HG03520 (cell line): ENCODE measurements around the gene DMAC1.

Source experiments
- ATAC-seq: cut with Tn5 transposase; IDR thresholded peaks from one replicate; pipeline ENCODE4 v1.9.1; 2021; ENCODE audit warnings: mild to moderate bottlenecking, moderate library complexity; ENCODE audit not compliant: unreplicated experiment

Gene DMAC1

GRCh38 chr9:7784472-7784871 lies 15.1 kb downstream of the DMAC1 start:
- no peak for ATAC-seq

GRCh38 chr9:7783635-7784063 lies 15.9 kb downstream of the DMAC1 start:
- ATAC-seq = no peak

- no peak for ATAC-seq
These were observed 17.0 kb downstream of the DMAC1 start for GRCh38 chr9:7782400-7783120.

- no peak for ATAC-seq
These were observed 19.2 kb downstream of the DMAC1 start for GRCh38 chr9:7780261-7780988.

DNA sequence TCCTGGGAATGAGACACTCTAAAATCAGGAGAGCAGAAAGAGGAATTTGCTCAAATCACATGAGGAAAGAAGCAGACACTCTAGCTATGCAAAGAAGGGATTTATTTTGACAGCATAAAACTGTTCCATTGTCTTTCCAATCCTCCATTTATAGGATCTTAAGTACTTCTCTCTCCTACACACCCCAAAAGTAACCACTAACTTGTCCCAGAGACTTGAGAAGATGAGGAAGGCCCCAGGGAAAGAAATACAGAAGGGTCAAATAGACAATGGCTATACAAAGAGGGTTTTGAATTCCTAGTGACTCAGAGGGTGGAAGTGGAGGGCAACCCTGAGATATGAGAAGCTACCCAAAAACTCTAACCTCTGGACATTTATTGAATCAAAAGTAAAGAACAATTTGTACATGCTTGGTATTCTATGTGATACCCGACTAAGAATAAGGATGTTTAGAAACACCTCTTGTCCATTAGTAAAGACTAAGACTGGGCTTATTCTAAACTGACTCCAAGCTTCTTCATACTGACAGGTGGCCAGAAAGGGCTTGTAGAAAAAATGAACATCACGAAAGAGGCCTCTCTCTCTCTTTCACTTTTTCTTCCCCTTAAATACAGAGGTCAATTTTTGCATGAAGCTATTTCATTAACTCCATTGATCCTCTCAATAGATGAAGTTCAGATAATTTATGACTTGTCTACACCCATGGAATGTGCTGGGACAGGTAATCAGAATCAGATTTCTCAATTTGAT lies 20.6 kb downstream of the DMAC1 start:
- no peak for ATAC-seq

DNA sequence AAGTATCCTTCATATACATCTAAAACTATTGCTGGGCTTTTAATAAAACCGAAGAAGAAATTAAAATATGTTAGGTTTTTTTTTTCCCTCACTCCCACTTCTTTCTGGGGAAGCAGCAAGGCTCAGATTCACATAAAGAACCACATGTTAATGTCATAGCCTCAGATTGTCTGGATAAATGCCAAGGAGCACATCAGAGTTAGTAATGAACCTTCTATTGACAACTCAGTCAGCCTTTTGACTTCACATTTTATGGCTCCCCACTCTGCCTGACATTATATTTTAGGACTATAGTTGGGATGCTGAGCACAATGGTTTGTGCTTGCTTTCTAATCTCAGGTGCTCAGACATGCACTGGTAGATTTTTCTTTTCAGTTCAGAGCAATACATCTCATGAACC lies 21.8 kb downstream of the DMAC1 start:
- ATAC-seq = no peak

DNA sequence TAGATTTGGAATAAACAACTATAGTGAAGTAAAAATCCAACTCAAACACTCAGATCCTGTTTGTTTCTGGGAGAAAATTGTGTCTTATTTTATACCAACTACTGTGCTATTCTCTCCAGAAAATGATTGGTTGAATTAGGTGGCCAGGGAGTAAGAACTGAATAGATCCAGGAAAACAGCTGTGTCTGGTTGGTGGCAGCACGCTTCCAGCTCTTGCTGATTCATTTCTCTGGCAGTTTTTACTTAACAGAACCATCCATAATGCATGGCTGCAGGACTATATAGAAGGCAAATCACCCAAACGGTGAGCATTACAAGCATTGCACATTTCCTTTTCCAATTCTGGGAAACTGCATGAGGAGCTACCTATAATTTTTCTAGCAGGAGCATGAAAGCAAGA lies 29.5 kb downstream of the DMAC1 start:
- ATAC-seq = no peak

GRCh38 chr9:7762600-7762999 lies 37.0 kb downstream of the DMAC1 start:
- no peak for ATAC-seq

DNA sequence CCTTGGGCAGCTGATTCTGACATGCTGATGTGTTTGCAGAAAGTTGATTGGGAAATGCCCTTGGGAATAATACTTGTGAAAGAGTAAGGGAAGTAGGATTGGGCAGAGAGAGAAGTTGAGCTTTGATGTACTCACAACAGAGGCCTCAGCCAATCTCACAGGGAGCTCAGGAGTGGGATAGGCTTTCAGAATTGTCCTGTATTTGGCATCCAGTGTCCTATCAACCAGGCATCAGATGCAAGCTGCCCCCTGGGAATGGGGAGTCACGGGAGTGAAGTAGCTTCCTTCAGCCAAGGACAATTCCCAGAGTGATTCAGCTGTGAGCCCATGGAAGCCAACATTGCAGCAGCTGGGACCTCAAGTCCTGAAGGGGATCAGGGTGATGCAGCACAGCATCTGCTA lies 39.6 kb downstream of the DMAC1 start:
- ATAC-seq = no peak

DNA sequence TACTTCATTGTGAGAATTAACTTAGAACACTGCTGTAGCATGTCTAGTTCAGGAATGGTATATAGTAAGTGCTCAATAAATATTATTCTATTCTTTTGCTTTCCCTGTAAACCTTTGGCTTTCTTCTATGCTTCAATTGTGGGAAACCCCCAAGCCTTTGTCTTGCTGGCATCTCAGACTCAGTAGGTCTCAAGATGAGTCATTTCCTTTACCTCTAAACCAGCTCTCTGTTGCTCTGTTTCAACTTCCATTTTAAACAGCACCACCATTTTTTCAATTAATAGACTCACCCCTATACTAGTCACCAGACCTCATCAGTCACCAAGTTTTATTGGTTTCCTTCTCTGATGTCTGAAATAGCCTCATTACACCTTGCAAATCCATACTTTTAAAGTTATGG lies 43.5 kb downstream of the DMAC1 start:
- peak; percentile 99 for ATAC-seq

DNA sequence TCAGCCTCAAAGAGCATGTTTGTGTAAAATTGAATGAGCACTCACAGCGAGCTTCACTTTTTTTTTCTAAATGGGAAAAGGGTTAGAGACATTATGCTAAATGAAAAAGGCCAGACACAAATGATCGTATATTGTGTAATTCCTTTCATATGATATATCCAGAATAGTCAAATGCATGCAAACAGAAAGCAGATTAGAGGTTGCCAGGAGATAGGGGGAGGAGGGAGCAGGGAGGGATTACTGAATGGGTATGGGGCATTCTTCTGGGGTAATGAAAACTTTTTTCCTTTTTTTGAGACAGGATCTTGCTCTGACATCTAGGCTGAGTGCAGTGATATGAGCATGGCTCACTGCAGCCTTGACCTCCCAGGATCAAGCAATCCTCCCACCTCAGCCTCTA lies 47.1 kb downstream of the DMAC1 start:
- no peak for ATAC-seq
